ENCODE measurements around the gene CHN2.

- TF ChIP-seq, protein P1, sequence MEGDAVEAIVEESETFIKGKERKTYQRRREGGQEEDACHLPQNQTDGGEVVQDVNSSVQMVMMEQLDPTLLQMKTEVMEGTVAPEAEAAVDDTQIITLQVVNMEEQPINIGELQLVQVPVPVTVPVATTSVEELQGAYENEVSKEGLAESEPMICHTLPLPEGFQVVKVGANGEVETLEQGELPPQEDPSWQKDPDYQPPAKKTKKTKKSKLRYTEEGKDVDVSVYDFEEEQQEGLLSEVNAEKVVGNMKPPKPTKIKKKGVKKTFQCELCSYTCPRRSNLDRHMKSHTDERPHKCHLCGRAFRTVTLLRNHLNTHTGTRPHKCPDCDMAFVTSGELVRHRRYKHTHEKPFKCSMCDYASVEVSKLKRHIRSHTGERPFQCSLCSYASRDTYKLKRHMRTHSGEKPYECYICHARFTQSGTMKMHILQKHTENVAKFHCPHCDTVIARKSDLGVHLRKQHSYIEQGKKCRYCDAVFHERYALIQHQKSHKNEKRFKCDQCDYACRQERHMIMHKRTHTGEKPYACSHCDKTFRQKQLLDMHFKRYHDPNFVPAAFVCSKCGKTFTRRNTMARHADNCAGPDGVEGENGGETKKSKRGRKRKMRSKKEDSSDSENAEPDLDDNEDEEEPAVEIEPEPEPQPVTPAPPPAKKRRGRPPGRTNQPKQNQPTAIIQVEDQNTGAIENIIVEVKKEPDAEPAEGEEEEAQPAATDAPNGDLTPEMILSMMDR (IDR thresholded peaks at IDR 0.05; ENCODE audit: insufficient read depth, low read length, poor library complexity, severe bottlenecking), result no peak
- no peak for TF ChIP-seq EZH2phosphoT487 (conservative IDR thresholded peaks at IDR 0.05; ENCODE audit: low read length)
Observed at GRCh38 chr7:29255906-29256692, 61.5 kb downstream of the CHN2 start.
